Epithelial cell of esophagus (primary cell): ENCODE results near the gene GYPC.

Source experiments
- DNase-seq: peaks from one replicate; pipeline ENCODE4 v3.0.0; 2010; ENCODE audit warnings: low read depth
- H3K4me3 ChIP-seq: 2 replicates; pipeline ENCODE4 v1.5.1; 2011; ENCODE audit warnings: mild to moderate bottlenecking, low read length, control low read depth
- CTCF ChIP-seq: IDR thresholded peaks from 2 replicates; pipeline ENCODE4 v1.5.1; 2011; ENCODE audit warnings: low read depth, mild to moderate bottlenecking, low read length, control low read depth, inconsistent platforms; ENCODE audit not compliant: insufficient read depth; ENCODE audit errors: missing control alignments

The GYPC gene

GRCh38 chr2:126661702-126662500 is 5.9 kb downstream of the GYPC start:
- no peak overlapping the region for H3K4me3 ChIP-seq
- no peak for TF ChIP-seq CTCF
- no peak for DNase-seq

DNA sequence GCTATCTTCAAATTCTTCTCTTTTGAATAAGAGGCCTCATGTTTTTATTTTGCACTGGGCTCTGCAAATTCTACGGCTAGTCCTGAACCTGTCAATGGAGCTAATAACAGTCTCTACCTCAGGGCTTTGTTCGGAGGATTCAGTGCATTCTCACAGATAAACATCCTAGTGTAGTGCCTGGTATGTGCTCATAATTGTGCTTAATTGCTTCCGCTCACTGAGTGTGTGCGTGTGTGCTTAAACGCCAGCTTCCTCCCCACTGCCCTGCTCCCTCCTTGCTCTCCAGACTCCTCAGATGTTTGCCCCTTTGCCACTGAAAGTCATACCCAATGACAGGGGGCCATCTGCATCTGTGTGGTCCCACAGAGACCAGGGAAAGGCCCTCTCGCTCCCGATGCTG is 6.7 kb downstream of the GYPC start:
- no peak for TF ChIP-seq CTCF
- no peak overlapping the region for H3K4me3 ChIP-seq
- DNase-seq: no peak

GRCh38 chr2:126663184-126663963 is 7.4 kb downstream of the GYPC start:
- no peak for TF ChIP-seq CTCF
- DNase-seq: no peak
- H3K4me3 ChIP-seq: no peak overlapping the region

DNA sequence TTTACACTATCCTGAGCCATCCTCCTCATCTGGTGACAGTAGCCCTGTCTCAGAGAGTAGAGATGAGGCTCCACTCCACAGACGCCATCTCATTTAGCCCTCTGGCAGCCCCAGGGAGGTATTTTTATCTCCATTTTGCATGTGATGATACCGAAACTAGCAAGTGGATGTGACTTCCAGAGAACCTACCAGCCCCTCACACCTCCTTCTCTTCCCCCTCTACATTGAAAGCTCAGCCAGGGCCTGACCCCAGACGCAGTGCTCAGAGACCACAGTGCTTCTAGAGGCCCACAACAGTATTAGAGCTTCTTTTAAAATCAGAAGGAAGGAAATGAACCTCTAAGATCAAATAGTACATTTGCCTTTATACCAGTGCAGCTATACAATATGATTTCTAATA is 8.3 kb downstream of the GYPC start:
- no peak for DNase-seq
- no peak overlapping the region for H3K4me3 ChIP-seq
- TF ChIP-seq CTCF: no peak

DNA sequence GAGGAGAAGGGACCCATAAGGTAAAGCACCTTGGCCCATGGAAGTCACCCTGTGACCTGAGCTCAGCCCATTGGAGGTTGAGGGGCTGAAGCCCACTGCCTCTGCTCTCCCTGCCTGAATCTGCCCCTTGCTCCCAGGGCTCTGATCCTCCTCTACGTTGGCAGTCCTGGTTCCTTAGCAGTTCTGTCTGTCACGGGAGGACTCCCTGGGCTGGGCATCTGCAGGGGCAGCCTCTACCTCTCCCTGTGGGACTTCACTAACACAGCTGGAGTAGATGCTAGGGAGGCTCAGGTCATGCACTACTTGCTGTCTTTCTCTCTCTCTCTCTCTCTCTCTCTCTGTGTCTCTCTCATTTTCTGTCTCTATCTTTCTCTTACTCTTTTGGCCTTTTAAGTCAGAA is 8.7 kb downstream of the GYPC start:
- H3K4me3 ChIP-seq: no peak overlapping the region
- no peak for TF ChIP-seq CTCF
- DNase-seq: no peak

GRCh38 chr2:126665483-126665882 is 9.5 kb downstream of the GYPC start:
- no peak for TF ChIP-seq CTCF
- no peak for DNase-seq
- no peak overlapping the region for H3K4me3 ChIP-seq
